ENCODE data around the gene FANK1.

GRCh38 chr10:125926247-125926646, 29.9 kb downstream of the FANK1 start:
- TF ChIP-seq CTCF (IDR thresholded peaks at IDR 0.05): no peak
- TF ChIP-seq POLR2A (IDR thresholded peaks at IDR 0.05): no peak

Data from uterus (tissue), 2 donors.